GM21529 (cell line): Measurements from ENCODE around the gene TBRG1.

Experiments
- ATAC-seq: cut with Tn5 transposase; IDR thresholded peaks from one replicate; pipeline ENCODE4 v1.9.1; 2021; ENCODE audit not compliant: unreplicated experiment

TBRG1 gene

GRCh38 chr11:124658501-124658900, 35.8 kb downstream of the TBRG1 start:
- ATAC-seq: no peak

- no peak for ATAC-seq
Observed at GRCh38 chr11:124658986-124659385, 36.3 kb downstream of the TBRG1 start.

GRCh38 chr11:124661553-124661952, 38.9 kb downstream of the TBRG1 start:
- no peak for ATAC-seq

- ATAC-seq: no peak
Observed at GRCh38 chr11:124662106-124662505, 39.4 kb downstream of the TBRG1 start.

GRCh38 chr11:124663861-124664260, 41.2 kb downstream of the TBRG1 start:
- no peak for ATAC-seq

GRCh38 chr11:124667601-124668000, 44.9 kb downstream of the TBRG1 start:
- no peak for ATAC-seq

- ATAC-seq: no peak
Observed at GRCh38 chr11:124669193-124669592, 46.5 kb downstream of the TBRG1 start.

GRCh38 chr11:124670732-124671131, 48.1 kb downstream of the TBRG1 start:
- ATAC-seq: peak; percentile 20

- no peak for ATAC-seq
Observed at GRCh38 chr11:124672536-124673215, 50.0 kb downstream of the TBRG1 start.

- ATAC-seq: peak; percentile 94
Observed at GRCh38 chr11:124673333-124674167, 50.9 kb downstream of the TBRG1 start, which contains the start of the genes SIAE and SPA17. TSS of gene SIAE (minus strand) at chr11:124673739. CDS start at chr11:124673708, 31 bp downstream. TSS of gene SPA17 (plus strand) at chr11:124673904. CDS start at chr11:124675265, 1,361 bp downstream.

- ATAC-seq: no peak
Observed at GRCh38 chr11:124674168-124674517, 51.5 kb downstream of the TBRG1 start.

GRCh38 chr11:124674571-124674970, 51.9 kb downstream of the TBRG1 start:
- ATAC-seq: no peak

GRCh38 chr11:124676386-124676785, 53.7 kb downstream of the TBRG1 start:
- ATAC-seq: no peak

- ATAC-seq: no peak
Observed at GRCh38 chr11:124678416-124678815, 55.8 kb downstream of the TBRG1 start.

- ATAC-seq: no peak
Observed at GRCh38 chr11:124681421-124681820, 58.8 kb downstream of the TBRG1 start.

- ATAC-seq: no peak
Observed at GRCh38 chr11:124682443-124682842, 59.8 kb downstream of the TBRG1 start.
